Activated B cell treated with CpG ODN at 0.5 μM for 24 hours (primary cell): ENCODE data around the gene SLC4A7. TPM values are rescaled to one million over a fixed set of nuclear protein-coding genes. Genes with fewer than 3 reads are reported as not detected.

Experiments
- ATAC-seq: fragments of 200-7000 bp; cut with Tn5 transposase; one replicate; pipeline ENCODE4 v1.10.0; 2021; ENCODE audit warnings: low read depth, mild to moderate bottlenecking, moderate library complexity
- CTCF ChIA-PET: fragments of 350-600 bp; sonication (Branson Sonifier 250); formaldehyde crosslinking; loops from one replicate; lab custom pipeline; 2021; ENCODE audit warnings: antibody characterized with exemption; lab: Charles Lee
- POLR2A ChIA-PET: fragments of 350-600 bp; sonication (Branson Sonifier 250); formaldehyde crosslinking; loops from one replicate; lab custom pipeline; 2021; ENCODE audit warnings: antibody characterized with exemption; lab: Charles Lee
- DNase-seq: peaks from one replicate; pipeline ENCODE4 v3.0.0; 2022
- H3K27ac Mint-ChIP-seq: one replicate; pipeline ENCODE4 v1.8.0; 2020; ENCODE audit warnings: mixed read lengths
- H3K27me3 Mint-ChIP-seq: one replicate; pipeline ENCODE4 v1.8.0; 2021; ENCODE audit warnings: mixed read lengths
- H3K36me3 Mint-ChIP-seq: one replicate; pipeline ENCODE4 v1.8.0; 2021; ENCODE audit warnings: low read depth, mixed read lengths
- H3K4me1 Mint-ChIP-seq: one replicate; pipeline ENCODE4 v1.8.0; 2021; ENCODE audit warnings: mixed read lengths
- H3K4me3 Mint-ChIP-seq: one replicate; pipeline ENCODE4 v1.8.0; 2020; ENCODE audit warnings: mild to moderate bottlenecking, mixed read lengths
- H3K9me3 Mint-ChIP-seq: one replicate; pipeline ENCODE4 v1.8.0; 2020; ENCODE audit warnings: mixed read lengths
- intact Hi-C: fragments of 100-400 bp; cut with micrococcal nuclease; formaldehyde crosslinking; loops from one replicate; pipeline ENCODE4 v1.15.1; 2024
- total RNA-seq: library from RNA; stranded (reverse); gene quantifications from 2 replicates; pipeline ENCODE4 v1.2.3, GENCODE V29; 2022
- TF ChIP-seq, protein P1 (sequence below): fragments of 200-600 bp; IDR thresholded peaks from one replicate; pipeline ENCODE4 v1.8.0; 2022; ENCODE audit warnings: antibody characterized with exemption, mild to moderate bottlenecking

The SLC4A7 gene
- total RNA-seq, 1 donor from 2014 or later = 31.3 TPM

- Mint-ChIP-seq H3K27ac (no peak overlapping the region), H3K4me1 (peaks cover 10% of the 10 kb centered on the region), H3K36me3 (peaks cover 6% of the 10 kb centered on the region), H3K9me3 (no peaks in the 10 kb centered on the region), H3K4me3 (no peak overlapping the region), H3K27me3 (no peaks in the 10 kb centered on the region)
- intact Hi-C loops = no loop called here
- DNase-seq (no peak), ATAC-seq (no peak)
- ChIA-PET CTCF (no interaction called here), POLR2A (interaction anchor here (0.5 kb wide), 1 partner anchor 206 kb away, joined by 4 read pairs; no protein-coding TSS in a partner anchor)
- TF ChIP-seq, protein P1, sequence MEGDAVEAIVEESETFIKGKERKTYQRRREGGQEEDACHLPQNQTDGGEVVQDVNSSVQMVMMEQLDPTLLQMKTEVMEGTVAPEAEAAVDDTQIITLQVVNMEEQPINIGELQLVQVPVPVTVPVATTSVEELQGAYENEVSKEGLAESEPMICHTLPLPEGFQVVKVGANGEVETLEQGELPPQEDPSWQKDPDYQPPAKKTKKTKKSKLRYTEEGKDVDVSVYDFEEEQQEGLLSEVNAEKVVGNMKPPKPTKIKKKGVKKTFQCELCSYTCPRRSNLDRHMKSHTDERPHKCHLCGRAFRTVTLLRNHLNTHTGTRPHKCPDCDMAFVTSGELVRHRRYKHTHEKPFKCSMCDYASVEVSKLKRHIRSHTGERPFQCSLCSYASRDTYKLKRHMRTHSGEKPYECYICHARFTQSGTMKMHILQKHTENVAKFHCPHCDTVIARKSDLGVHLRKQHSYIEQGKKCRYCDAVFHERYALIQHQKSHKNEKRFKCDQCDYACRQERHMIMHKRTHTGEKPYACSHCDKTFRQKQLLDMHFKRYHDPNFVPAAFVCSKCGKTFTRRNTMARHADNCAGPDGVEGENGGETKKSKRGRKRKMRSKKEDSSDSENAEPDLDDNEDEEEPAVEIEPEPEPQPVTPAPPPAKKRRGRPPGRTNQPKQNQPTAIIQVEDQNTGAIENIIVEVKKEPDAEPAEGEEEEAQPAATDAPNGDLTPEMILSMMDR = no peak
Measured at GRCh38 chr3:27487383-27487782, 3.2 kb upstream of the SLC4A7 start.

DNA sequence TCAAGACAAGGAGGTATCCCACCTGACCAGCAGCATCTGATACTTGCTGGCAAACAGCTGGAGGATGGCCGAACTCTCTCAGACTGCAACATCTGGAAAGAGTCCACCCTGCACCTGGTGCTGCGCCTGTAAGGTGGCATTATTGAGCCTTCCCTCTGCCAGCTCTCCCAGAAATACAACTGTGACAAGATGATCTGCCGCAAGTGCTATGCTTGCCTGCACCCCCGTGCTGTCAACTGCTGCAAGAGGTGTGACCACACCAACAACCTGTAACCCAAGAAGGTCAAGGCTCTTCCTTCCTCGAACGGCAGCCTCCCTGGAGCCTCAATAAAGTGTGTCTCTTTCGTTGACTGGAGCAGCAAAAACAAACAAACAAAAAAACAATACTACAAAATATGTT, 2.2 kb upstream of the SLC4A7 start:
- intact Hi-C loops = no loop called here
- Mint-ChIP-seq H3K36me3 (peaks cover 6% of the 10 kb centered on the region), H3K27me3 (no peaks in the 10 kb centered on the region), H3K9me3 (no peaks in the 10 kb centered on the region), H3K4me3 (peak overlapping the region; percentile 25), H3K4me1 (peaks cover 21% of the 10 kb centered on the region), H3K27ac (no peak overlapping the region)
- CTCF ChIA-PET = no interaction called here
- TF ChIP-seq, protein P1 = no peak
- DNase-seq (no peak), ATAC-seq (no peak)
- POLR2A ChIA-PET = no interaction called here

DNA sequence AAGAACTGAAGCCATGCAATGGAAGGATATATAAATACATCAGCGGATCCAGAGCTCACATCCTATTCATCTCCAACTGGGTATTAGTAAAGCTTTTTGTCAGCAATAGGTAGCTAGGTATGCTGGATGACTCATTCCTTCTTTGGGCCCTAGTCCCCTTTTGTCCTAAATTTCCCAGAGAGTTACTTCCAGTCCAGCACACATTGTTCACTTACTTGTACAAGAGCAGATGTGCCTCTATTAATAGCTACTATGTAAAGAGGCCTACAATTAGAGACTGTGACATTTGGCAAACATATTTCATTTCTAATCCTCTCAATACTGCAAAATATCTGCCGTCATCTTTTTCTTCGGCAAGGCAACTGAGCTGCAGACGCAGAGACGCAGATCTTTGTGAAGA, 1.7 kb upstream of the SLC4A7 start:
- CTCF ChIA-PET = no interaction called here
- TF ChIP-seq, protein P1 = no peak
- Mint-ChIP-seq H3K36me3 (peaks cover 6% of the 10 kb centered on the region), H3K4me3 (peak overlapping the region; percentile 19), H3K27ac (no peak overlapping the region), H3K9me3 (no peaks in the 10 kb centered on the region), H3K4me1 (peaks cover 26% of the 10 kb centered on the region), H3K27me3 (no peaks in the 10 kb centered on the region)
- intact Hi-C loops = loop anchor here (2.0 kb wide), 1 partner anchor 147 kb away; no protein-coding TSS in a partner anchor
- ATAC-seq (no peak), DNase-seq (no peak)
- POLR2A ChIA-PET = no interaction called here

DNA sequence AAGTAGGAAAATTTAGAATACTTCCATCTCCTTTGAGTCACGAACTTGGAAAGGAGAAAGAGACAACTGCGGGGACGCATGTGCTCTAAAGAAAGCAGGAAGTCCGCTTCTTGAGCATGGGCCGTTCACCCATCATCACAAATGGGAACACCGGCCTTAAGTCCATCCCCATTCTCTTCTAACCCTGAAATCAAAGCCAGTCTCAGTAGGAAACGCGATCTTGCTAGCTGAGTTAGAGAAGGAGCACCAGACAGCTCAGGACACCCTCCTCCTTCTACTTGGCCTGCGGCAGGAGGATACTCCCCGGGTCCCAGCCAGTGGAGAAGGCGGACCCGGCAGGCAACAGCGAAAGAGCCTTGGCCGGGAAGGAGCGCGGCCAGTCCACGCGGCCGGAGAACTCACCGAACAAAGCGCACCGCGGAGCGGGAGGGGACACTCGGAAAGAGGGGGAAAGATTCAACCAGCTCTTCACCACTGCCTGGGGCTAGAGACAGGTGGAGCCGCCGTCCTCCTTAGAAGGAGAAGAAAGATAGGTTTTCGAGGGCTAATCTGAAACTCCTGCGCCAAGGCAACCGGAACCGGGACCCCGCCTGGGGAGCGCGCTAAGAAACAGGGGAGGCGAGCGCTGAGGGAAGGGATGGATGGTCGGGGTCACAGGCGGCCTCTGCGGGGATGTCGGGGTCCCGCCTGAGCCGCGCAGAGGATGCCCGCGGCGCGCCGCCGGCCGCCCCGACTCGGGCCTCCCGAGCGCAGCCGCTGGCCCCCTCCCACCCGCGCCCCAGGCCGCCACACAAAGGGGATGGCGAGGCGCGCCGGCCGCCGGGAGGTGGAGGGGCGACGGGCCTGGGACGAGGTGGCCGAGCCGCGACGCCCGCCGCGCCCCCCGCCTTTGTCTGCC, 818 bp downstream of the SLC4A7 start:
- intact Hi-C loops = loop anchor here (1.0 to 5.0 kb wide), 9 partner anchors 16 to 1818 kb away; partner anchors contain the start of genes AZI2, CMC1, NEK10 and ZCWPW2
- Mint-ChIP-seq H3K27ac (peak overlapping the region; percentile 97), H3K4me1 (peaks cover 46% of the 10 kb centered on the region), H3K4me3 (peak overlapping the region; percentile 99), H3K36me3 (peaks cover 8% of the 10 kb centered on the region), H3K27me3 (no peaks in the 10 kb centered on the region), H3K9me3 (no peaks in the 10 kb centered on the region)
- DNase-seq (peak; percentile 52), ATAC-seq (peak; percentile 0)
- TF ChIP-seq, protein P1 = no peak
- POLR2A ChIA-PET = interaction anchor here (0.5 to 1.3 kb wide), 7 partner anchors 11 to 866 kb away, joined by 3 to 7 read pairs (median 3); partner anchors contain the start of genes AZI2, NEK10 and ZCWPW2
- CTCF ChIA-PET = interaction anchor here (1.3 to 1.6 kb wide), 2 partner anchors 16 to 125 kb away, joined by 4 to 7 read pairs; no protein-coding TSS in a partner anchor
